PFSK-1 (cell line): ENCODE data around the gene ULK3.

Source experiments
- FOXP2 ChIP-seq: optimal IDR thresholded peaks from 2 replicates; pipeline ENCODE3; 2011; ENCODE audit warnings: borderline replicate concordance, control low read depth, inconsistent platforms; ENCODE audit not compliant: insufficient read depth; ENCODE audit errors: extremely low read length, extremely low read depth
- POLR2AphosphoS5 ChIP-seq: IDR thresholded peaks from 2 replicates; pipeline ENCODE4 v1.6.1; 2012; ENCODE audit warnings: low read depth, mild to moderate bottlenecking, control low read depth, low read length, moderate library complexity
- SIN3A ChIP-seq: IDR thresholded peaks from 2 replicates; pipeline ENCODE4 v1.6.1; 2012; ENCODE audit warnings: mild to moderate bottlenecking, low read length, moderate library complexity, borderline replicate concordance; ENCODE audit not compliant: insufficient read depth
- TAF1 ChIP-seq: IDR thresholded peaks from 2 replicates; pipeline ENCODE4 v1.6.1; 2012; ENCODE audit warnings: low read length, control low read depth, borderline replicate concordance; ENCODE audit not compliant: insufficient read depth
- TF ChIP-seq, protein P1 (sequence below), 2 experiments: IDR thresholded peaks; 2 replicates each; pipeline versions ENCODE4 v1.6.1 to v1.8.0; 2011 to 2012; ENCODE audit warnings: low read depth in 2 of 2, low read length in 2 of 2, control low read depth in 1 of 2, inconsistent platforms in 1 of 2, mild to moderate bottlenecking in 1 of 2, moderate library complexity in 1 of 2; ENCODE audit not compliant: insufficient read depth in 1 of 2

ULK3 gene

DNA sequence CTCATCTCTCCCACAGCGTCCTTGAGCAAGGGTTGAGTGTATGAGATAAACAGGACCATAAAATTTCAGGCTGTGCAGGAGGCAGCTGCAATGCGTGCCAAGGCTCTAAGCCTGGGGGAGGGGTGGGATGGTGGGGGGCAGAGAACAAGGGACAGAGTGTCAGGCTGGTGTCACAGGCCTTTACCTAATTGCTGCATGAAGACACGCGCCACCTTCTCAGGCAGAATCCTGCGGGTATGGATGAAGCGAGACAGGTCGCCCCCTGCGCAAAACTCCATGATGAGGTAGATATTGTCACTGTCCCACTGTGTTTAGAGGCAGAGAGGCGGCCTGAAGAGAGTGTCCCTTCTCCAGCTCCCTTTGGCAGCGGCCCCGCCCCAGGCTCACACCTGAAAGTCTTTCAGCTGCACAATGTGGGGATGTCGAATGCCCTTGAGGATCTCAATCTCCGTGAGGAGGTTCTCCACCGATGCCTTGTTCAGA, 1.0 kb downstream of the ULK3 start:
- no peak for TF ChIP-seq FOXP2
- no peak for TF ChIP-seq POLR2AphosphoS5
- TF ChIP-seq, protein P1, sequence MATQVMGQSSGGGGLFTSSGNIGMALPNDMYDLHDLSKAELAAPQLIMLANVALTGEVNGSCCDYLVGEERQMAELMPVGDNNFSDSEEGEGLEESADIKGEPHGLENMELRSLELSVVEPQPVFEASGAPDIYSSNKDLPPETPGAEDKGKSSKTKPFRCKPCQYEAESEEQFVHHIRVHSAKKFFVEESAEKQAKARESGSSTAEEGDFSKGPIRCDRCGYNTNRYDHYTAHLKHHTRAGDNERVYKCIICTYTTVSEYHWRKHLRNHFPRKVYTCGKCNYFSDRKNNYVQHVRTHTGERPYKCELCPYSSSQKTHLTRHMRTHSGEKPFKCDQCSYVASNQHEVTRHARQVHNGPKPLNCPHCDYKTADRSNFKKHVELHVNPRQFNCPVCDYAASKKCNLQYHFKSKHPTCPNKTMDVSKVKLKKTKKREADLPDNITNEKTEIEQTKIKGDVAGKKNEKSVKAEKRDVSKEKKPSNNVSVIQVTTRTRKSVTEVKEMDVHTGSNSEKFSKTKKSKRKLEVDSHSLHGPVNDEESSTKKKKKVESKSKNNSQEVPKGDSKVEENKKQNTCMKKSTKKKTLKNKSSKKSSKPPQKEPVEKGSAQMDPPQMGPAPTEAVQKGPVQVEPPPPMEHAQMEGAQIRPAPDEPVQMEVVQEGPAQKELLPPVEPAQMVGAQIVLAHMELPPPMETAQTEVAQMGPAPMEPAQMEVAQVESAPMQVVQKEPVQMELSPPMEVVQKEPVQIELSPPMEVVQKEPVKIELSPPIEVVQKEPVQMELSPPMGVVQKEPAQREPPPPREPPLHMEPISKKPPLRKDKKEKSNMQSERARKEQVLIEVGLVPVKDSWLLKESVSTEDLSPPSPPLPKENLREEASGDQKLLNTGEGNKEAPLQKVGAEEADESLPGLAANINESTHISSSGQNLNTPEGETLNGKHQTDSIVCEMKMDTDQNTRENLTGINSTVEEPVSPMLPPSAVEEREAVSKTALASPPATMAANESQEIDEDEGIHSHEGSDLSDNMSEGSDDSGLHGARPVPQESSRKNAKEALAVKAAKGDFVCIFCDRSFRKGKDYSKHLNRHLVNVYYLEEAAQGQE (IDR thresholded peaks at IDR 0.05; ENCODE audit: insufficient read depth in 1 of 2, low read depth in 2 of 2, low read length in 2 of 2): no peak
- no peak for TF ChIP-seq TAF1
- TF ChIP-seq SIN3A: no peak

DNA sequence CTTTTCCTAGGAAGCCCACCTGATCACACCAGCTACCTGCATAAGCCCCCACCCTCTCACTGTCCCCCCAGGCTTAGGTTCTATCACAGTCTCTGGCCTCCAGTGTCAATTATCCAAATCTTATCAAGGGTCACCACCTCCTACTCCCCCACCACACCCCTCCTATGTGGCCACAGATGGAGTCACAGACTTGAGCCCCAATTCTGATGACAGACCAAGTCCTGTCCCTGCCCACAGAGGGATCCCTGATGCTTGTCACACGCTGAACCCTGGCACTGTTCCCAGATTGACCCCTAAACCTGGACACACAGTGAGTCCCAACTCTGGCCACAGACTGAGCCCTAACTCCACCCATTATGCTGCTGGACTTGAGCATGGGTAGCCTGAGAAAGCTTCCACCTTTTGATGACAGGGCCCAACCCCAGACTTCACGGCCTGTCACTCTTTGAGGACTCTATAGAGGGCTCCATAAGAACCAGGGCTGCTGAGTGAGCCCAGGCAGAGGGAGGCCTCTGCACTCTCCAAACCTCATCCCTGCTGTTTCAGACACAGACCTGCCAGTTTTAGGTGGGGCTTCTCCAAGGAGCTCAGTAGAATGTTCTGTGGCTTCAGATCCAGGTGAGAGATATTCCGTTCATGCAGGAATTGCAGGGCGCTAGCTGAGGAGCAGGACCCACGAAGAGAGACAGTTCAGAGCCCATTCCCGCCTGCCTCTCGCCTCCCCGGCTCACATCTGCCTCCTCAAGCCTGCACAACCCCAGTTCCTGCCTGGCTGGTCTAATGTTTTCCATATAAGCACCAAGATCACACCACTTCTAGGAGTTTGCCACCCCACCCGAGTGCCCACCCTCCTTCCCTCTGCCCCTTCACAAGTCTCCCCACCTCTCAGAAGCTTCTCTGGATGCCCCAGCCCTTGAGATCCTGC, 1.8 kb downstream of the ULK3 start:
- TF ChIP-seq FOXP2: no peak
- TF ChIP-seq, protein P1 (IDR thresholded peaks at IDR 0.05; ENCODE audit: insufficient read depth in 1 of 2, low read depth in 2 of 2, low read length in 2 of 2): no peak
- TF ChIP-seq POLR2AphosphoS5: no peak
- TF ChIP-seq TAF1: no peak
- TF ChIP-seq SIN3A: no peak

DNA sequence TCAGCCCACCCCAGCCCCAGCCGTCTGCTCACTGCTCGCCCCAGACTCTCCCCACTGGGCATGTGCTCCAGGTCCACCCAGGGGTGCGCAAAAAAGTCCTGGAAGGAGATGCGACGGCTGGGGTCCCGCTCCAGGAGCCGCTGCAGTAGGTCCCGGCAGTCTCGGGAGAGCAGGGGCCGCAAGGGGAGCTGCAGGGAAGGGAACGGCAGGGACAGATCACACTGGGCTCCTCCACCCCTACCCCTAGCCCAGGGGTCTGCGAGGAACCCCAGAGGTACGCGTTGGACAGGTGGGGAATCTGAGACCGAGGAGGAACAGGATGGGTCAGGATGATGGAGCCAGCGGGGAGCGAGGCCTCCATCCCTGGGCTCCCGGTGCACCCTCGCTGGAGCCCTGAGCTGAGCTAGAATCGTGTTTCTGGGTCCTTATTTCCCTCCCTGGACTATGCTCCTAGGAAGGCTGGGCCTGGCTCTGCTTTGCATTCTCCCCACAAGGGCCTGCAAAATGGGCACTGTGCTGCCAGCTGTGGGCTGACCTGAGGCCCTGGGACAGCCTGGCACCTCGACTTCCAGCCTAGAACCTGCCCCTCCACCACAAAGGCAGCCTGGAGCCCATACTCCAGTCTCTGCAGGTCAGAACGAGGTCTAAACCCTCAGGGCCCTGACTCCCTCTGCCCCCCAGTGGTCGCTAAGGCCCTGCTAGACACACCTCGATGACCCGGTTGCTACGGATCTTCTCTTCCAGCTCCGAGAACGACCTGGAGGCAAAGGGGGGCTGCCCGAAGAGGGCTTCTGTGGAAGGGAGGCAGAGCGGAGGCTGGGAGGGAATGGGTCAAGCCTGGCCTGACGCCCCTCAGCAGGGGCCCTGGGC, 3.2 kb downstream of the ULK3 start:
- no peak for TF ChIP-seq FOXP2
- no peak for TF ChIP-seq POLR2AphosphoS5
- TF ChIP-seq TAF1: no peak
- TF ChIP-seq, protein P1 (IDR thresholded peaks at IDR 0.05; ENCODE audit: insufficient read depth in 1 of 2, low read depth in 2 of 2, low read length in 2 of 2): no peak
- no peak for TF ChIP-seq SIN3A

DNA sequence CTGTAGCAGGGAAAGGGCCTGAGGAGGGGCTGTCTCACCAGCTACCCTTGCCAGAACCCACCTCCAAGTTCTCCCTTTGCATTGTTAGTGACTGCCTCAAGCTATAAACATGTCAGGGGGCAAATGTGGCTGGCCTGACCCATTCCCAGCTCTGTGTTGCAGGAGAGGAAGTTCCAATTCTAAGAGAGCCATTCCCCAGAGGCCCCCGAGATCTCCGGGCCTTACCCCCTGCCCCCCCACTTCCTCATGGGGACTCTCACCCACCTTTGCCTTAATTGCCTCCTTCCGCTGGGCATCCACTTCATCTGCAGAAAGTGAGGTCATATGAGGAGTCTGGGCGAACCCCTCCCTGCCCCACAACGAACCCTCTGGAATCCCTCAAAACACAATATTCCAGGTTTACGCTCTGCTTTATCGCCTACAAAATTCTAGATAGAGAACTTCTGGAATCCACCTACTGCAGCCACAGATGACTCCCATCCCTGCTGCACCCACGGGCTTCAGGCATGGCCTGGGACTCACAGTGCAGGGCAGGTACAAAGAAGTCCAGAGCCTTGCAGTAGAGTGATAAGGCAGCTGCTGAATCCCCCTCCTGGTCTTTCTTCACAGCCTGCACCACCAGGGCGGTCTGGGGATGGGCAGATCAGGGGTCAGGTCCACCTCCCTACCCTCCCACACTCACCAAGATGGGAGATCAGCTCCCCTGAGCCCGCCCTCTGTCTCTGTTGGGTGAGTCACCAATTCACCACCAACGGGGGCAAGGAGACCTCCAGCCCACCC, 4.0 kb downstream of the ULK3 start:
- TF ChIP-seq FOXP2 (no peak), POLR2AphosphoS5 (no peak), SIN3A (no peak), TAF1 (no peak)
- TF ChIP-seq, protein P1 (IDR thresholded peaks at IDR 0.05; ENCODE audit: insufficient read depth in 1 of 2, low read depth in 2 of 2, low read length in 2 of 2): no peak
